ENCODE measurements around the gene RNASEH2B. TPM values are rescaled to one million over a fixed set of nuclear protein-coding genes. Genes with fewer than 3 reads are reported as not detected.

Gene RNASEH2B
- total RNA-seq, 4 donors from 2014 or later: 13.8 to 37.5 (median 19.0) TPM

- Histone ChIP-seq H3K9me3 (no peaks in the 10 kb centered on the region), H3K36me3 (no peaks in the 10 kb centered on the region), H3K27me3 (no peaks in the 10 kb centered on the region), H3K27ac (no peak overlapping the region), H3K4me1 (no peaks in the 10 kb centered on the region), H3K4me3 (no peak overlapping the region)
- WGBS, 2 donors (ENCODE audit: low coverage in 1 of 2): 90 to 97% methylated on average over 3 to 4 of the region's 4 CpGs
- TF ChIP-seq POLR2A (IDR thresholded peaks at IDR 0.05) (no peak), EP300 (IDR thresholded peaks at IDR 0.05; ENCODE audit: low read depth) (no peak)
- in situ Hi-C loops (cut with MboI; ENCODE audit: low pct_ligation_motif_present in 1 of 4, low pct_unique_long_range_greater_than_20kb in 1 of 4, low sequenced_read_pairs in 3 of 4): no loop called here
- no peak for DNase-seq
- intact Hi-C loops (cut with DNase I; ENCODE audit: low total_unique reads): no loop called here
These were observed 72.1 kb downstream of the RNASEH2B start for GRCh38 chr13:50981686-50982085.

DNA sequence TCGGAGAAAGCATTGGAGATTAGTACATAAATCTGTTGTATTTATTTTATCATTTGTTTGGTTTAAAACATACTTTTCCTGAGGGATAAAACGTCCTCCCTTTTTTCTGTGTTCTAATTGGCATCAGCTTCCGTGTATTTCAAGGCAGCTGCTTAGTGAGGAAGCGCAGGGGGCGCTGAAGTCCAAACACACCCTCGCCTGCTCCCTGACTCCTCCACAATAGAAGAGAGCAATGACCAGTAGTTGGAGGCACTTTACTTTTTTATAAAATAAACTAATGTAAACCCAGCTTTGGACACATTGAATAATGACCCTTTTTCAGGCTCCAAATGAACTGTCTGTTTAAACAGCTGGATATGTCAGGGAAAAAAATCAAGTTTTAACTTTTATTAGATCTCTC is 79.9 kb downstream of the RNASEH2B start:
- Histone ChIP-seq H3K4me3 (no peak overlapping the region), H3K4me1 (peaks cover 0 to 37% (median 5%) of the 10 kb centered on the region in 4 donors), H3K9me3 (no peaks in the 10 kb centered on the region), H3K27ac (no peak overlapping the region), H3K36me3 (no peaks in the 10 kb centered on the region), H3K27me3 (no peaks in the 10 kb centered on the region)
- 31 to 38% methylated on average over 6 of the region's 6 CpGs for WGBS, 2 donors (ENCODE audit: low coverage in 1 of 2)
- no peak for DNase-seq
- TF ChIP-seq CTCF (IDR thresholded peaks at IDR 0.05) (peak in 1 of 5 experiments; percentile 16), POLR2AphosphoS5 (IDR thresholded peaks at IDR 0.05) (no peak)
- in situ Hi-C loops (cut with MboI; ENCODE audit: low pct_ligation_motif_present in 1 of 4, low pct_unique_long_range_greater_than_20kb in 1 of 4, low sequenced_read_pairs in 3 of 4) (no loop called here), intact Hi-C loops (cut with DNase I; ENCODE audit: low total_unique reads) (no loop called here)

- Histone ChIP-seq H3K27ac (peak overlapping the region; percentile 8 to 48 (median 35)), H3K4me1 (peaks cover 0 to 37% (median 5%) of the 10 kb centered on the region in 4 donors), H3K36me3 (no peaks in the 10 kb centered on the region), H3K9me3 (no peaks in the 10 kb centered on the region), H3K27me3 (no peaks in the 10 kb centered on the region), H3K4me3 (no peak overlapping the region)
- no peak for DNase-seq
- TF ChIP-seq CTCF (IDR thresholded peaks at IDR 0.05): no peak
- intact Hi-C loops (cut with DNase I; ENCODE audit: low total_unique reads): no loop called here
- 73 to 78% methylated on average over 8 to 11 of the region's 11 CpGs for WGBS, 2 donors (ENCODE audit: low coverage in 1 of 2)
- in situ Hi-C loops (cut with MboI; ENCODE audit: low pct_ligation_motif_present in 1 of 4, low pct_unique_long_range_greater_than_20kb in 1 of 4, low sequenced_read_pairs in 3 of 4): no loop called here
These were observed 80.7 kb downstream of the RNASEH2B start for GRCh38 chr13:50990065-50990817.

DNA sequence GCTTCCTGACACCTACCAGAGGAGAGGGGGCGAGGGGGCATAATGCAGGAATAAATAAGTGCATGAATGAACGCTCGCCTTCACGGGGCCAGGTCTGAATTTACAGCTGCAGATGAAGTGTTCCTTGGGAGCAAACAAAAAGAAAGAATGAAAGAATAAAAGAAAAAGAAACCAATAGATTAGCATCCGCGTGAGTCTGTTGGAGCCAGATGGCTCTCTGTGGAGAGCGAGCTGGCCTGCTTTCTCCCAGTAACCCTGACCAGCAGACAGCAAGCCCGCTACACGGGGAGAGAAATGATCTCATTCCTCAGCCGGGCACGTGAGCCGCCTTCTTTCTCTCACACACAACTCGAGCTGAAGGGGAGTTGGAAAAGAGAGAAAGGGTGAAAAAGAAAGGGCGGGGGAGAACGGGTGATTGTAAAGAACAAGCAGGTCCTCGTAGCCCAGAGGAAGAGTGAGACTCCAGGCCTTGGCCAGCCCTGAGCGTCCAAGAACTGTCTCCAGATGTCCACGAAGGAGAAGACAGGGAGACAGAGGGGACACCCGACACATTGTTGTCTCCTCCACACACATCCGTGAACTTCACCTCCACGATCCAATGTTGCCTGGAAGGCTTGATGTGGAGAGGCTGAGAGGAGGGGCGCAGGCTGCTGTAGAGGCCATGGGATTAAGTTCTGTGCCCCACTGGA is 81.4 kb downstream of the RNASEH2B start:
- Histone ChIP-seq H3K27ac (peak overlapping the region; percentile 8 to 48 (median 35)), H3K4me3 (no peak overlapping the region), H3K9me3 (no peaks in the 10 kb centered on the region), H3K4me1 (peaks cover 0 to 37% (median 5%) of the 10 kb centered on the region in 4 donors), H3K36me3 (no peaks in the 10 kb centered on the region), H3K27me3 (no peaks in the 10 kb centered on the region)
- 55 to 79% methylated on average over 10 to 22 of the region's 22 CpGs for WGBS, 2 donors (ENCODE audit: low coverage in 1 of 2)
- no peak for TF ChIP-seq POLR2A (IDR thresholded peaks at IDR 0.05)
- no peak for TF ChIP-seq POLR2AphosphoS5 (IDR thresholded peaks at IDR 0.05)
- TF ChIP-seq CTCF (IDR thresholded peaks at IDR 0.05): no peak
- no peak for TF ChIP-seq EP300 (IDR thresholded peaks at IDR 0.05; ENCODE audit: low read depth)
- DNase-seq: peak; percentile 32
- intact Hi-C loops (cut with DNase I; ENCODE audit: low total_unique reads) (no loop called here), in situ Hi-C loops (cut with MboI; ENCODE audit: low pct_ligation_motif_present in 1 of 4, low pct_unique_long_range_greater_than_20kb in 1 of 4, low sequenced_read_pairs in 3 of 4) (no loop called here)
